ENCODE results near the gene VSIG4. TPM values are rescaled to one million over a fixed set of nuclear protein-coding genes. Genes with fewer than 3 reads are reported as not detected.

The VSIG4 gene
- polyA plus RNA-seq, 3 donors = 10.2 to 56.8 (median 25.1) TPM

- no peak overlapping the region for H2AFZ ChIP-seq (ENCODE audit: insufficient read depth, low read depth, low read length, poor library complexity, severe bottlenecking)
- Mint-ChIP-seq H3K9me3 (peaks cover 0 to 7% (median 0%) of the 10 kb centered on the region in 7 donors), H3K4me1 (peaks cover 76% of the 10 kb centered on the region), H3K27ac (peak overlapping the region in 5 of 7 donors; percentile 30 to 83 (median 67)), H3K36me3 (peaks cover 0 to 11% of the 10 kb centered on the region in 2 donors), H3K27me3 (ENCODE audit: low read depth in 3 of 3) (peaks cover 0 to 5% (median 0%) of the 10 kb centered on the region in 3 donors), H3K4me3 (no peak overlapping the region)
- peaks cover 55% of the 10 kb centered on the region for H3K79me2 ChIP-seq (ENCODE audit: insufficient read depth, low read length)
- DNase-seq = no peak
- no peak for TF ChIP-seq CTCF (IDR thresholded peaks at IDR 0.05)
- no peaks in the 10 kb centered on the region for H3K27me3 ChIP-seq (ENCODE audit: control insufficient read depth in 2 of 2, insufficient read depth in 2 of 2, low read length in 2 of 2)
- no peak overlapping the region for H3K27ac ChIP-seq (ENCODE audit: low read depth in 1 of 2, low read length in 2 of 2)
- no peaks in the 10 kb centered on the region for H3K9me3 ChIP-seq (replicated peaks in 1 of 2; ENCODE audit: control insufficient read depth in 1 of 2, insufficient read depth in 1 of 2, low read length in 2 of 2)
- H3K4me2 ChIP-seq (replicated peaks; ENCODE audit: extremely low read depth, low read length, poor library complexity, severe bottlenecking) = no peak overlapping the region
- no peaks in the 10 kb centered on the region for H4K20me1 ChIP-seq (ENCODE audit: insufficient read depth, low read length)
- no peak overlapping the region for H3K9ac ChIP-seq (ENCODE audit: insufficient read depth, low read length, poor library complexity, severe bottlenecking)
- H3K4me3 ChIP-seq (replicated peaks in 1 of 3; ENCODE audit: low read depth in 2 of 3, low read length in 3 of 3) = peak overlapping the region in 1 of 3 experiments; percentile 5
- WGBS (ENCODE audit: insufficient coverage) = no CpG with 5 or more reads among the region's 3 CpGs
- peaks cover 88 to 98% of the 10 kb centered on the region in 2 donors for H3K4me1 ChIP-seq (ENCODE audit: control insufficient read depth in 1 of 2, insufficient read depth in 2 of 2, low read length in 2 of 2)
- no peaks in the 10 kb centered on the region for H3K36me3 ChIP-seq (replicated peaks in 1 of 2; ENCODE audit: control insufficient read depth in 1 of 2, insufficient read depth in 2 of 2, low read length in 2 of 2)
- intact Hi-C loops (cut with micrococcal nuclease) = loop anchor here in 1 of 2 donors (10.0 kb wide), 1 partner anchor 335 kb away; no protein-coding TSS in a partner anchor
These were observed 30.5 kb downstream of the VSIG4 start for GRCh38 chrX:66009231-66009845.

- Histone ChIP-seq H3K9me3 (replicated peaks in 1 of 2; ENCODE audit: control insufficient read depth in 1 of 2, insufficient read depth in 1 of 2, low read length in 2 of 2) (no peaks in the 10 kb centered on the region), H3K36me3 (replicated peaks in 1 of 2; ENCODE audit: control insufficient read depth in 1 of 2, insufficient read depth in 2 of 2, low read length in 2 of 2) (no peaks in the 10 kb centered on the region), H3K4me2 (replicated peaks; ENCODE audit: extremely low read depth, low read length, poor library complexity, severe bottlenecking) (peak overlapping the region; percentile 15), H3K27me3 (ENCODE audit: control insufficient read depth in 2 of 2, insufficient read depth in 2 of 2, low read length in 2 of 2) (no peaks in the 10 kb centered on the region), H3K27ac (ENCODE audit: low read depth in 1 of 2, low read length in 2 of 2) (peak overlapping the region in 1 of 2 donors; percentile 73), H3K79me2 (ENCODE audit: insufficient read depth, low read length) (peaks cover 57% of the 10 kb centered on the region), H2AFZ (ENCODE audit: insufficient read depth, low read depth, low read length, poor library complexity, severe bottlenecking) (no peak overlapping the region), H3K9ac (ENCODE audit: insufficient read depth, low read length, poor library complexity, severe bottlenecking) (no peak overlapping the region), H4K20me1 (ENCODE audit: insufficient read depth, low read length) (no peaks in the 10 kb centered on the region), H3K4me3 (replicated peaks in 1 of 3; ENCODE audit: low read depth in 2 of 3, low read length in 3 of 3) (peak overlapping the region in 1 of 3 experiments; percentile 23), H3K4me1 (ENCODE audit: control insufficient read depth in 1 of 2, insufficient read depth in 2 of 2, low read length in 2 of 2) (peaks cover 88 to 98% of the 10 kb centered on the region in 2 donors)
- H3K27ac Mint-ChIP-seq = peak overlapping the region; percentile 77 to 92 (median 87)
- intact Hi-C loops (cut with micrococcal nuclease) = loop anchor here in 1 of 2 donors (10.0 kb wide), 1 partner anchor 334 kb away; no protein-coding TSS in a partner anchor
- H3K36me3 Mint-ChIP-seq = peaks cover 0 to 11% of the 10 kb centered on the region in 2 donors
- H3K9me3 Mint-ChIP-seq = peaks cover 0 to 7% (median 0%) of the 10 kb centered on the region in 7 donors
- no peak for TF ChIP-seq CTCF (IDR thresholded peaks at IDR 0.05)
- peak in 1 of 3 donors; percentile 52 for DNase-seq
- no peak overlapping the region for H3K4me3 Mint-ChIP-seq
- peaks cover 0 to 5% (median 0%) of the 10 kb centered on the region in 3 donors for H3K27me3 Mint-ChIP-seq (ENCODE audit: low read depth in 3 of 3)
- peaks cover 76% of the 10 kb centered on the region for H3K4me1 Mint-ChIP-seq
- WGBS (ENCODE audit: insufficient coverage) = no CpG with 5 or more reads among the region's 3 CpGs
These were observed 31.4 kb downstream of the VSIG4 start for GRCh38 chrX:66008328-66008970.
